Stimulated activated CD8-positive, alpha-beta memory T cell treated with anti-CD3 and anti-CD28 coated beads, Interleukin-2, amount 100 ng/mL, for 48 hours (primary cell): ENCODE data around the gene NDRG2.
"Not testable (repeated sequence)": the region's sequence is repeated elsewhere in the genome, so short reads cannot be mapped to it uniquely, and the experiment has no call there.

Experiments
- DNase-seq, 2 donors: peaks; one replicate each; pipeline ENCODE4 v3.0.0-alpha.2; 2020; ENCODE audit warnings: low read depth in 2 of 2

Gene NDRG2

DNA sequence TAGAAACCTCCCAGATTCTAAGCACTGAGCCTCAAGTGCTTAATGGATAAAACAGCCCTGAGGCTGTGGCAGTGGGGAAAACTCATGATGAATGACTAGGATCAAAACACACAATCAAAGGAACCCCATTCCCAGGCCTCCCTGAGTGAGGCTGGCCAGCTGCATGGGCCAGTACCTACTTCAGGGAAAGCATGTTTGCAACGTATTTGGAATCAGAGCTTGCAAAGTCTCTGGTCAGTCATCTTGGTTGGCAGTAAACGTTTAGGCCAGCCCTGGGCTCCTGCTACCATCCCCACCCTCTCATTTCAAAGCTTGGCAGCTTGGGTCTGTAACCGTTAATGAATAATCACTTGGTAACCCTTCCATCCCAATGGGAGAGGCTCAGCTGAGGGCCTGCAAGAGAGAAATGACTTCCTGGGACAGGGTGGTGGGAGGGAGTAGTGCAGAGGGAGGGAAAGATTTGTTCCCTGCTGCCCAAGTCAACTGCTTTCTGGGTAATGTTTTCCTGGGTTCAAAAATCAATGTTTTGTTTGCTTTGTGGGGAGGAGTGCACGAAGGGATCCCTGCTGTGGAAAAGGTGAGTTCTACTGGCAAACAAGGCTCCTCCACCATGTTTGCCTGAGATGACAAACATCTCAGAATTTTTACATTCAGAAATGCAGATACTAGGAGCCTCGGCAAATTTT is 30.7 kb upstream of the NDRG2 start:
- DNase-seq, result no peak

DNA sequence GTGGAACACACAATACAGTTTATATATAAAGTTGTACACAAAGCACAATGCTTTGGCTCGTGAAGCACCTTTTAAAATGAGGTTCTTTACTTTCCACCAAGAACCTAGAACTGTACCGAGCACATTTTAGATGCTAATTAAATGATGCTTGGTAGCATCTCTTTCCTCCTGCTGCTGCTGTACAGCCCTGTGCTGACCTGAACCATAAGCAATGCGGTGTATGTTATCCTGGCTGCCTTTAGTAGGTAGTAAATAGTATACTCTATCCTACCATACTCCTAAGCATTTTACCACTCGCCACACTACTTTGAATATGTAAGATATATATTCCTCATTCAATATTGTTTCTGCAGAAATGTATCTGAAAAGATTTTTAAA is 29.9 kb upstream of the NDRG2 start:
- no peak for DNase-seq

DNA sequence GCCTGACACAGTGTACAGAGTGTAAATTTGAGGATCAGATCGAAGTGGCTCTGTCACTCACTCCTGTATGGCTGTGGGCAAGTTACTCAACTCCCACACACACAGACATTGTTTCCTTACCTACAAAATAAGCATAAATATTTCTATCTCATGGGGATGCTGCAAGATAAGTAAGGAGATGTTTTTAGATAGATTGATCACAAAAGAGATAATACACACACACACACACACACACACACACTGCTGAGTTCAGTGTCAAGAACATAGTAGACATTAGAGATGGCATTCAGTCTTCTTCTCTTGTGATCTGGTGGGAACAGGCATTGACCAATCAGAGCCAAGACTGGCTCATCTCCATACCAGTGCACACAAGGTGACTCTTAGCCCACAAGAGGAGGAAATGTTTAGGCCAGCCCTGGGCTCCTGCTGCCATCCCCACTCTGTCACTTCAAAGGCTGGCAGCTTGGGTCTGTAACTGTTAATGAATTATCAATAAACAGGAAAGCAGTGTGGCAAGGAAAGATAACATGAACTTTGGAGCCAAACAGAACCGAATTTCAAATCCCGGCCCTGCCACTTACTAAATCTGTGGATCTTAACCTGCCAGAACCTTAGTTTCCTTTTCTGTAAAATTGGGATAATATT is 29.4 kb upstream of the NDRG2 start:
- no peak for DNase-seq

DNA sequence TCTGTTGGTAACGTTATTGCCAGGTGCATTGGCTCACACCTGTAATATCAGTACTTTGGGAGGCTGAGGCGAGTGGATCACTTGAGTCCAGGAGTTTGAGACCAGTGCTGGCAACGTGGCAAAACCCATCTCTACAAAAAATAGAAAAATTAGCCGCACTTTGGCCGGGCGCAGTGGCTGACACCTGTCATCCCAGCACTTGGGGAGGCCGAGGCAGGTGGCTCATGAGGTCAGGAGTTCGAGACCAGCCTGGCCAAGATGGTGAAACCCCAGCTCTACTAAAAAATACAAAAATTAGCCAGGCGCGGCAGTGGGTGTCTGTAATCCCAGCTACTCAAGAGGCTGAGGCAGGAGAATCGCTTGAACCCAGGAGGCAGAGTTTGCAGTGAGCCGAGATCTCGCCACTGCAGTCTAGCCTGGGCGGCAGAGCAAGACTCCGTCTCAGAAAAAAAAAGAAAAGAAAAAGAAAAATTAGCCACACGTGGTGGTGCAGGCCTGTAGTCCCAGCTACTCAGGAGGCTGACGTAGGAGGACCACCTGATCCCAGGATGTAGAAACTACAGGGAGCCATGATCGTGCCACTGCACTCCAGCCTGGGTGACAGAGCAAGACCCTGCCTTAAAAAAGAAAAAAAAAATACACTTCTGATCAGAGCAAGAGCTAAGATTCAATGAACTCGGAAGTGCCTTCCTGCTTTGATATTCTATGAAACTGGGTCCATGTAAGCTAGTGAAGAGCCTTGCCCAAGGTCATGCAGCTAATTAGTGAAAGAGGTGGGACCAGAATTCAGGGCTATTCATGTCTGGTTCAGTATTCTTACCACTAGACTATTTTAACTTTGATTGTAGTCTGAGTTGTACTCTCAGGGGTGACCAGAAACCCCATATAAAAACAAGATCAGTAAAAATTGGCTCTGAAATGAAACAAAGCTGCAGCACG is 28.6 kb upstream of the NDRG2 start:
- no peak for DNase-seq

DNA sequence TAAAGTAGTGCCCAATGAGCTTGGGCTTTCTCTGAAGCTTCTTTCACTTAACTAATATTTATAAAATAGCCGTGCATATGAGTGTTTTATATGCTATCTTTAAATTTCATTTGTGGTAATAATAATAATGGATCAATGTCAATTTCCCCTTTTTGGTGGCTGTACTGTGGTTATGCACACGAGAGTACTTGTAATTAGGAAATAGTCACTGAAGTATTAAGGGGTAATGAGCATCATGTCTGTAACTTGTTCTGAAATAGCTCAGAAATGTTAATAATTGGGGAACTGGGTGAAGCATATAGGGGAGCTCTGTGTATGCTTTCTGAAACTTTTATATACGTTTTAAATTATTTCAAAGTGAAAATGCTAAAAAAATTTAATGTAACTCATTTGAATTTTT is 25.7 kb upstream of the NDRG2 start:
- DNase-seq, result no peak

DNA sequence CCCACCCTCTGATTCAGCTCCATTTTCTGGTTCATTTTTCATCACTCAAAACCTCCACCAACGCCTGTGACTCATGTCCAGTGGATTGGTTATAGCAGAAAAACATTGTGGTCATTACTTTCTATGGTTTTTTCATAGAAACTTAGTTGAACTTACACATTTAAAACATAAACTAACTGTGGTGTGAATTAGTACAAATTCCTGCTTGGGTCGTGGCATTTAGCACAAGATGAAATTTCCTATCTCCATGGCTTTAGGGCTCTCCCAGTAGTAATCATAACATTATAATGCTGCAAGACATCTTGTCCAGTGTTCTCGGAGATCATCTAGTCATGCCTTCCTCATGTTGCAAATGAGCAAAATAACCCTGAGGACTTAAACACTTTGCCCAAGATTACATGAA is 24.4 kb upstream of the NDRG2 start:
- no peak for DNase-seq

DNA sequence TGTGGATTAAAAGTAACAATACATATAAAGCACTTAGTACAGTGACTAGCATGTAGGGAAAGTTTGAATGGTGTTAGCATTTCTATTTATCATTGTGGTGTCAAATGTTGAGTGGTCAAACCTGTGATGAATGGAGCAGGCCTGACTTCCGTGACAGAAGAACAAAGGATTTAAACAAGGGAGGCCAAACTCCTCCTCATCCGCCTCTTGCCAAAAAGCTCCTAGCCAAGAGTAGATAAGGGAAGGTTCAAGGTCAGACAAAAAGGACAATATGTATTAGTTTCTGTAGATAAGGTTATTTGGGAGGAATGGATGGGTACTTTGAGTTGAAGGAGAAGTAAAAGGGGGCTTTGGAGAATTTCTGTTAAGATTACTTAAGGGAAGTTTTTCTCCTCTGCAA is 23.8 kb upstream of the NDRG2 start:
- DNase-seq, result no peak

DNA sequence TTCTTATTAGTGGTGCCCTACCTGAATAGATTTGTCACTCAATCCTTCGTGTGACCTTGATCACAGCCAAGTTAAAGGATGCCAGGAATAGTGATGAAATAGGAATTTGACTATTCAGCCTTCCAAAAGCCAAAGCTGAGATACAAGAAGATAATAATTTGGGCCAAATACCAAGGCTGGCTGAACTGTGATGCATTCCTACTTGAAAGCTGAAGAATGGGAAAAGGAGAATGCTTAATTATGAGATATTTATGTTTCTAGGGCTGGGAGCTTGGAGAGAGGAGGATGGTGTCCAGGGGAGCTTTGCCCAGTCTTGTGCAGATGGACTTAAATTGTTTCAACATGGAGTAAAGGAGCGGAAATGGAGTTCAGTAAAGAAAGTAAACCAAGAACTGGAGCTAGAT is 22.5 kb upstream of the NDRG2 start:
- DNase-seq, result no peak

DNA sequence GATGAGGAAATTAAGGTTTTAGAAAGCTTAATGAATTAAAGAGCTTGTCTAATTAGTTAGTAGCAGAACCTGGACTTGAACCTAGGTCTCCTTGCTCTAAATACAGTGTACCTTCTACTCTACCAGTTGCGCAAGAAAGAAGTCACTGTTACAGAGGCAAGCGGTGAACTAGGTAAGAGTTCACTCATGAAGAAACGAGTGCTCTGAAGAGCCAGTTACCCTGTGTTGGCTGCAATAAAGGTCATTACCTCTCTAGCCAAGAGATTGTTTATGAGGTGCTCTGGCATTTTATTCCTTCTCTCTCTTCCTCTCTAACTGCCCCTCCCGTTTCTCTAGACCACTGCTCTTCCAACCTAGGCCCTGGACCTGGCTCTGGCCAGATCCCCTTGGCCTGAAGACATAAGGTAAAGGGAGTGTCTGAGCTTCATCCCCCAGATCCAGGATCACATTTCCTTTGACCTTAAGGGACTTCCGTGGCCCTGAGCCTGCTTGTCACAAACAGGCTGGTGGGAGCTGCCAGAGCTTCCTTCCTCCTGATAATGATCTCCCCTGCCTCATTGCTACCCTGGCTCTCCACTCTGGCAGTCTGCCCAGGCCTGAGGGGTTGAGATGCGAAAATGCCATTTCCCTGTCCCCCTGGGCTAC is 19.2 kb upstream of the NDRG2 start:
- DNase-seq, result no peak

DNA sequence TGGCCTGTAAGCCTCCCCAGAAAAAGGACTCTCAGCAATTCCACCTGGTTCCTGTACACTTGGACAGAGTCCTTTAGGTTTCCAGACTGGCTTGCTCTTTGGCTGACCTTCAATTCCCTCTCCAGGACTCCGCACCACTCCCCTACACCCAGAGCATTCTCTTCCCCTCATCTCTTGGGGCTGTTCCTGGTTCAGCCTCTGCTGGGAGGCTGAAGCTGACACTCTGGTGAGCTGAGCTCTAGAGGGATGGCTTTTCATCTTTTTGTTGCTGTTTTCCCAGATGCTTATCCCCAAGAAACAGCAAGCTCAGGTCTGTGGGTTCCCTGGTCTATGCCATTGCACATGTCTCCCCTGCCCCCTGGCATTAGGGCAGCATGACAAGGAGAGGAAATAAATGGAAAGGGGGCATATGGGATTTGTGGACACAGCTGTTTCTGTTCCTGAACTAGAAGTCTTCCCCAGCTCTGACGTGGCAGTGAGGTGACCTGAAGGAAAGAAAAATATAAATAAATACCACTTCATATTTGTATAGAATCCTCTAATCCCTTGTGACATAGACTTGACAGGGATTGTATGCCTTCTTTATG is 18.6 kb upstream of the NDRG2 start:
- no peak for DNase-seq

DNA sequence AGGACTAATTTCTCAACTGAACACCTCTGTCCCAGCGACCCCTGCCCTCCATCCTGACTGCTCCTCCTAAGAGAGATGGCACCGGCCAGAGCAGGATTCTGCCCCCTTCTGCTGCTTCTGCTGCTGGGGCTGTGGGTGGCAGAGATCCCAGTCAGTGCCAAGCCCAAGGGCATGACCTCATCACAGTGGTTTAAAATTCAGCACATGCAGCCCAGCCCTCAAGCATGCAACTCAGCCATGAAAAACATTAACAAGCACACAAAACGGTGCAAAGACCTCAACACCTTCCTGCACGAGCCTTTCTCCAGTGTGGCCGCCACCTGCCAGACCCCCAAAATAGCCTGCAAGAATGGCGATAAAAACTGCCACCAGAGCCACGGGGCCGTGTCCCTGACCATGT is 18.1 kb upstream of the NDRG2 start:
- DNase-seq, result no peak

DNA sequence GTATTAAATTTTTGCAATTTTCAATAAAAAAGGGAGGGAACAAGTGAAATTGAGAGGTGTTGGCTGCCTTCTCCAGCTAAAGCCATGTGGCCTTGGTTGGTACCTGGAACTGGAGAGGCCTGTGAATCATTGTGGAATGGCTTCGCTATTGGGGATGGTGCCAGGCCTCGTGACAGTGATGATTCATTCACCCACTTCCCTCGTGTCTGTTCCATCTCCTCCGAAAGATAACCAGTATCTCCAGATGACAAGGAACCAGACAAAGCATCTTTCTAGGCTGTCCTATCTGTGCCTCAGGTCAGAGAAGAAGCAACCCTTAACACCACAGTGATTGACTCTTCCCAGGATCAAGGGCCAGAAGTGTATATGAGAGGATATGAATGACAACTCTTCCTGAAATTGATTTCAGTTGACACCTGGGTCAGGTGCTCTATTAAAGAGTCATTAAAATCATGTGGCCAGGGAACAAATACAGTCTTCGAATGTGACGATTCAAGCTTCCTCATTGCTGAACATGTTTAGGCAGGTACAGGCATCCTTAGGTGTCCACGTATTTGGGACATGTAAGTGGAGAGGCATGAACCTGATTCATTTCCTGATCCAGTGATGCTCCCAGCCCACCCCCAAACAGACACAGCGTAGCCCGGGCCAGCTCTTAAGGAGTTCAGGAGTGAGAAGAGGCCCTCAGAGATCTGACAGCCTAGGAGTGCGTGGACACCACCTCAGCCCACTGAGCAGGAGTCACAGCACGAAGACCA is 17.0 kb upstream of the NDRG2 start, which contains the start of gene RNASE7:
TSS of gene RNASE7 (plus strand) at position 687 of the 758 bp plus-strand sequence. CDS start 631 bp downstream, outside the sequence.
- DNase-seq, result no peak

DNA sequence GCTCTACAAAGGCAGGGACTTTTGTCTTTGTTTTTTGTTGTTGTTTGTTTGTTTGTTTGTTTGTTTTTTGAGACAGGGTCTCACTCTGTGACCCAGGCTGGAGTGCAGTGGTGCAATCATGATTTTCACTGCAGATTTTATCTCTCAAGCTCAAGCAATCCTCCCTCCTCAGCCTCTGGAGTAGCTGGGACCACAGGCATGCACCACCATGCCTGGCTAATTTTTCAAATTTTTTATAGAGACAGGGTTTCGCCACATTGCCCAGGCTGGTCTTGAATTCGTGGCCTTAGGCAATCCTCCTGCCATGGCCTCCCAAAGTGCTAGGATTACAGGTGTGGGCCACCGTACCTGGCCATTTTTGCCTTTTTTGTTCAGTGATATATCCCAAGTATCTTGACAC is 16.1 kb upstream of the NDRG2 start:
- not testable (repeated sequence) for DNase-seq

DNA sequence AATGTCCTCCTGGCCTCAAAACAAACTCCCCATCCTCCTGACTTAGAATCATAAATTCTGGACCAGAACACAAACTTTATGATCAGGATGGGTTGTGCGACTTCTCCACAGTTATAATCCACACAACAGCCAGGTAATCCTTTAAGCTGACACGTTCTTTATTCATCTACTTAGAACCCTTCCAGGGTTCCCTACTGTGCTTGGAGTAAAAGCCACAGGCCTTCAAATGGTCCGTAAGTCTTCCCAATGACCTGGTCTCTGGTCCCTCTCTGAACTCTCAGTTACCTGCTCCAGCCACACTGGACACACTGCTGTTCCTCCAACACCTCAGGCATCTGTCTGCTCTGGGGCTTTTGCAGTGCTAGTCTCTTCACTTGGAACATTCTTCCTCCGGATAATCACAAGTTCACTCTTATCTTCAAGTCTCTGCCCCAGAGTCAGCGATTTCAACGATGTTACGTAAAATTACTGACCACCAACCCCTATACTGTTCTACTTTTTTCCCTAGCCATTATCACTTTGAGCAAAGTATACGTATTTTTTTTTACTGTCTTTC is 15.6 kb upstream of the NDRG2 start:
- DNase-seq, result no peak

DNA sequence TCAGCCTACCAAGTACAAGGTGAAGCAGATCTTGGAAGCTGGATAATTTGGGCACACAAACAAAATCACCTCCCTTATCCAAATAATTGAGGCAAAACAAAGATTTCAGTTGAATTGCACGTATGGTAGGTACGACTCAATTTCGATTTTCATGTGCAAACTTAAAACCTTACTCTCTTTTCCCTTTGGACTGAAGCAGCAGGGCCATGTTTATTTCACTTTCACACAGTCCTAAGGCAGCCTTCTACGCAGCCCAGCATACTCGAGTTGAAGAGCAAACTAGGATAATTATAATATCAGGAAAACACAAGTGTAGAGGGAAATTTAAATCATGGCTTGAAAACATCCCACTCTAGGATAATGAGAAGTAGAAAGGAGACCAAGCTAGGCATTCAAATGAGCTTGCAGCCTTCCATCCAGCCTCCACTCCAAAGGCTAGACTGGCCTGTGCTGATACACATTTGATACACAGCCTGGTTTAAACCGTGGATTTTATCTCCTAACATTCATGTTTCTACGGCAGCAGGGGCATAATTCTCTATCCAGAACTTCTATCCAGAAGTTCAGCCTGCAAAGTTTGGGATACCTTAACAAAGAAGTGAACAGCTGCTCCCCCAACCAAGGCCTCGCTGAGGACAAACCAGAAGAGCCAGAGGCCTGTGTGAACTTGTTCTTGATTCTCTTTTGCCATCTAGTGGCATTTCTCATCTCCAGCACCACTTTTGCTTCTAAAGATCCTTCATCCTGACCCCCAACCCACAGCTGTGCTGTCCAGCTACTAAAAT is 14.9 kb upstream of the NDRG2 start:
- DNase-seq, result no peak

DNA sequence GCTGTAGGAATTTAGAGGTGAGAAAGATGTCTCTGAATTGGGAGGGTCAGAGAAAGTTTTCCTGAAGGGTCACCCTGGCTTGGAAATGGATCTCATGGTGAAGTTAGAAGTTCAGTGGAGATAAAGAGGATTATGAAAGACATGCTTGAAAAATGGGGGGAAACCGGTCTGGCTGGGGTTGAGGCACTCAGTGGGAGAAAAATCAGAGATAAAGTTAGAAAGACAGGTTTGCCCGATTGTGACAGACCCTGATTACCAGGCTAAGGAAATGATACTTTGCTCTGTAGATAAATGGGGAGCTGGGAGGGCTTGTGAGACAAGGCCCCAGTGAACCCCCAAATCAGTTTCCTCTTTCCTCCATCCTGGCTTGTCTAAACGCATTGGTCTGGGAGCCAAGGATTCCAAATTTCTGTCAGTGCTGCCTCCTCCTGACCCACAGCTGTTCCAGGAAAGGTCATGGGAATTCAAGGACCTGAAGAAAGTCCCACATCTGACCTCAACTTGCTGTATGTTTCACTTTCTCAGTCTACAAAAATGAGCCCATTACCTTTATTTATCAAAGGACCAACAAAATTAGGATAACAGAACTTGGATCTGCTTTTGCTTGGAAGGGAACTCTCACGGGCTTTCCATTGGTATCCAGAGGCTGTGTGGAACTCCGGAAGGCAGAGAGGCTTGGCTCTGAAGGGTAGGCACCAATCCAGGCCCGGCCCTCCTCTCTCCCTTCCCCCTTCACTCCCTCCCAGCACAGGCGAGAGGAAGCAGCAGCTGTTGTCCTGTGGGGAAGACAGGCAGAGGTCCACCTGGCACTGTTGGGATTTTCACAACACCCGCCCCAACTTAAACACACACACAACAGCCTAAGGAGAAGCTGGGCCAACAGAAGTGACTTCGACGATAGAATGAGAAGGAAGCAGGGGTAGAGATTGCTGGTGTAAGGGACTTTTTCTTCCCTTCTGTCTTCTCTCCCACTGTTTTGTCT is 13.9 kb upstream of the NDRG2 start:
- DNase-seq, result no peak

DNA sequence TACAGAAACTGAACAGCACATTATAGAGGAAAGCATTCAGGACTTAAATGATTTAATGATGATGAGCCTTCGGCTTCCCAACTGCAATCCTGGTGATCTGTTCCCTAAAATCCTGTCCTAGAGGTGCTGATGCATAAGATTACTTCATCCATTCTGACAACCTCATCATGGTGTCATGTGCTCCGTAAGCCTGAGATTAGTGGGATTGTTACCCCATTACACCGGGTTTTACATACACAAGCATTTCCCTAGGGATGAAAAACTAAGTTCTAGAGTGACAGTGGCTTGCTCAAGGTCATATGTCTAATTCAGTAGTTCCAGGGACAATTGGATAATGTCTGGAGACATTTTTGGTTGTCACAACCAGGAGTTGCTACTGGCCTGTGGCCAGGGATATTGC is 12.3 kb upstream of the NDRG2 start:
- DNase-seq, result no peak

DNA sequence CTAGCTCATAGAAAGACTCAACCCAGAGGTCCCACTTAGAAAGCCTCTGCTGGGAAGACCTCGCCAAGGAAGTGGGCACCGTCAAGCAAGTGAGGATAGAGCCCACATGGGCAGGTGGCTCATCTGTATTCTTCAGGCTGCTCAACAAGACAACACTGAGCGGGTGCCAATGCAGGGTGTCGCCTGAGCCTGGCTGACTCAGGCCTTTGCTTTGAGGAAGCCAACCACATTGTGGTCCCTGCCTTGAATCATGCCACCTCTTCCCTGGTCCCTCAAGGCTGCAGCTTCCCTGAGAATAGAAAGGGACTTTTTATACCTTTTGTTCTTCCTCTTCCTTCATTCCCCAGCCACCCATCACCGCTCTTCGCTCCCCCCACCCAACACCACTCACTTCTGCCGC is 11.9 kb upstream of the NDRG2 start:
- DNase-seq, result no peak

DNA sequence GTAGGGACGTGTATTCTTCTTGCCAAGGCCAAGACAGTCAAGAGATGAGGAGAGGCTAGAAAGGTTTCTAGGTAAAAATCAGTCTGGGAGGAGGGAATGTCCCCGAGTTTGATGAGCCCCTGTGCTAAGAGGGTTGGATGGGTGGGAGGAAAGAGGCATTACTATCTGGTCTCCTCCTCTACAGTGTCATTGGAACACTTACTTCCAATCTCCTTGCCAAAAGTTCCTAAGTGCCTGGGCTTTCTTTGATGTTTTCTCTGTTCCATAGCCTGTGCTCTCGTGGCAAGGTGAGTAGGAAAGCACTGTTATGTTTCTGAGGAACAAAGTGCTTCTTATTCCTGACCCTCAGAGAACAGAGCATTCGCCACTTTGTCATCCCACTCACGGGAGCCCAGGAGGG is 9.8 kb upstream of the NDRG2 start, which contains the start of gene RNASE13:
TSS of gene RNASE13 (minus strand) at position 101 of the 400 bp plus-strand sequence. CDS start 519 bp downstream, outside the sequence.
- DNase-seq, result no peak
